MCF 10A (cell line): ENCODE results near the gene TSTD1. TPM values are rescaled to one million over a fixed set of nuclear protein-coding genes. Genes with fewer than 3 reads are reported as not detected.

Experiments used
- BruUV-seq: library from RNA; stranded (reverse); fragments of 400-500 nt; replicated peaks from 2 replicates; lab custom pipeline; 2021; lab: Mats Ljungman, UMichigan
- CTCF ChIA-PET: fragments of 300-600 bp; sonication (Branson Sonifier 250); formaldehyde crosslinking; extraction: SDS; loops from one replicate; lab custom pipeline; 2021; ENCODE audit warnings: antibody characterized with exemption, inconsistent platforms; lab: Yijun Ruan, JAX
- POLR2A ChIA-PET: fragments of 300-600, 350-650 bp; sonication (Branson Sonifier 250); formaldehyde crosslinking; extraction: SDS; loops from one replicate; lab custom pipeline; 2020; ENCODE audit warnings: antibody characterized with exemption, inconsistent platforms; lab: Yijun Ruan, JAX
- DNase-seq: peaks from one replicate; pipeline ENCODE4 v3.0.0-alpha.2; 2018; ENCODE audit not compliant: unreplicated experiment
- H3K27ac Mint-ChIP-seq: one replicate; pipeline ENCODE4 v1.8.0; 2022; ENCODE audit warnings: mild to moderate bottlenecking, low read depth, mixed read lengths; ENCODE audit not compliant: unreplicated experiment
- H3K27me3 Mint-ChIP-seq: one replicate; pipeline ENCODE4 v1.8.0; 2022; ENCODE audit warnings: mixed read lengths; ENCODE audit not compliant: insufficient read depth, unreplicated experiment
- H3K36me3 Mint-ChIP-seq: one replicate; pipeline ENCODE4 v1.8.0; 2022; ENCODE audit warnings: mild to moderate bottlenecking, moderate library complexity, mixed read lengths; ENCODE audit not compliant: insufficient read depth, unreplicated experiment
- H3K4me1 Mint-ChIP-seq: one replicate; pipeline ENCODE4 v1.8.0; 2022; ENCODE audit warnings: mixed read lengths; ENCODE audit not compliant: insufficient read depth, unreplicated experiment
- H3K4me3 Mint-ChIP-seq: one replicate; pipeline ENCODE4 v1.8.0; 2022; ENCODE audit warnings: mild to moderate bottlenecking, moderate library complexity, mixed read lengths; ENCODE audit not compliant: unreplicated experiment
- H3K9me3 Mint-ChIP-seq: one replicate; pipeline ENCODE4 v1.8.0; 2022; ENCODE audit warnings: mixed read lengths; ENCODE audit not compliant: unreplicated experiment
- CTCF ChIP-seq: fragments of 200-600 bp; IDR thresholded peaks from one replicate; pipeline ENCODE4 v1.8.0; 2022; ENCODE audit warnings: antibody characterized with exemption, mild to moderate bottlenecking; ENCODE audit not compliant: unreplicated experiment
- intact Hi-C: fragments of 100-400 bp; cut with micrococcal nuclease; formaldehyde crosslinking; loops from 2 replicates; pipeline ENCODE4 v1.14.1; 2022
- total RNA-seq: library from RNA; stranded (reverse); gene quantifications from 2 replicates; pipeline ENCODE4 v1.2.3, GENCODE V29; 2022

The TSTD1 gene
- total RNA-seq, 1 experiment from 2014 or later = 35.2 TPM

GRCh38 chr1:161052899-161053298 lies 14.1 kb upstream of the TSTD1 start:
- DNase-seq = no peak
- ChIA-PET CTCF (no interaction called here), POLR2A (interaction anchor here (1.5 kb wide), 1 partner anchor 32 kb away, joined by 4 read pairs; the partner anchor contains the start of gene F11R)
- no peaks in the 10 kb centered on the region for H3K4me1 Mint-ChIP-seq
- no peaks in the 10 kb centered on the region for H3K27me3 Mint-ChIP-seq
- H3K36me3 Mint-ChIP-seq = no peaks in the 10 kb centered on the region
- peaks cover 10% of the 10 kb centered on the region for H3K9me3 Mint-ChIP-seq
- intact Hi-C loops = no loop called here
- TF ChIP-seq CTCF = no peak
- no peak overlapping the region for H3K4me3 Mint-ChIP-seq
- no TSS peak for BruUV-seq
- H3K27ac Mint-ChIP-seq = no peak overlapping the region

- intact Hi-C loops = no loop called here
- H3K4me3 Mint-ChIP-seq = no peak overlapping the region
- CTCF ChIA-PET = interaction anchor here (0.7 to 1.2 kb wide), 4 partner anchors 9 to 54 kb away, joined by 3 to 5 read pairs (median 4); no protein-coding TSS in a partner anchor
- no peaks in the 10 kb centered on the region for H3K36me3 Mint-ChIP-seq
- H3K27ac Mint-ChIP-seq = no peak overlapping the region
- POLR2A ChIA-PET = interaction anchor here (0.6 to 3.0 kb wide), 2 partner anchors 18 to 30 kb away, joined by 3 to 9 read pairs; partner anchors contain the start of gene F11R
- TF ChIP-seq CTCF = no peak
- DNase-seq = no peak
- no peaks in the 10 kb centered on the region for H3K4me1 Mint-ChIP-seq
- no TSS peak for BruUV-seq
- H3K9me3 Mint-ChIP-seq = peaks cover 10% of the 10 kb centered on the region
- no peaks in the 10 kb centered on the region for H3K27me3 Mint-ChIP-seq
Observed at GRCh38 chr1:161051219-161051618, 12.5 kb upstream of the TSTD1 start.

GRCh38 chr1:161048949-161049722 lies 10.4 kb upstream of the TSTD1 start:
- H3K4me1 Mint-ChIP-seq = peaks cover 5% of the 10 kb centered on the region
- H3K9me3 Mint-ChIP-seq = peaks cover 10% of the 10 kb centered on the region
- ChIA-PET CTCF (interaction anchor here (0.7 to 1.4 kb wide), 5 partner anchors 9 to 368 kb away, joined by 3 read pairs; no protein-coding TSS in a partner anchor), POLR2A (interaction anchor here (0.6 to 3.0 kb wide), 5 partner anchors 21 to 1514 kb away, joined by 3 to 9 read pairs (median 3); partner anchors contain the start of gene F11R)
- H3K27me3 Mint-ChIP-seq = no peaks in the 10 kb centered on the region
- no peak overlapping the region for H3K27ac Mint-ChIP-seq
- no peaks in the 10 kb centered on the region for H3K36me3 Mint-ChIP-seq
- BruUV-seq = no TSS peak
- TF ChIP-seq CTCF = no peak
- no peak for DNase-seq
- H3K4me3 Mint-ChIP-seq = no peak overlapping the region
- intact Hi-C loops = loop anchor here (10.0 kb wide), 1 partner anchor 86 kb away; the partner anchor contains the start of gene DEDD
